ENCODE data around the gene NTHL1.

Gene NTHL1

DNA sequence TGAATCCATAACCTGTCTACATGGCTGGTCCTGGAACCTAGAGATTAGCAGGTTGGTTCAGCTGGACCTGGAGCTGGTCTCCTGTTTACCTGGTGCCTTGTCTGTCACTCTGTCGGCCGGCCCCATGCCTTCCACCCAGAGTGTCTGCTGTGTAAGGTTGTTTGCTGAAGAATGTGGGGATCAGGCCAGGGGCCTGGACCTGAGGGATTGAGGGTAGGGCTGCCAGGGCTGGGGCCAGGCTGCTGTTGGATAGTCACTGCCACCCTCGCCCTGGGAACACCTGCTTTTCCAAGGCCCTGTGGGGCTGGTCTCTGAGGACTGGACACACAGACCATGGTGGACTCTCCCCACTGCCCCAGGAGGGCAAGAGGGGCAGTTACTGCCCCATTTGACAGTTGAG lies 19.5 kb downstream of the NTHL1 start:
- Histone ChIP-seq H3K9me3 (ENCODE audit: control insufficient read depth, insufficient read depth, low read length) (no peaks in the 10 kb centered on the region), H3K4me1 (ENCODE audit: control insufficient read depth, insufficient read depth, low read length) (peaks cover 4% of the 10 kb centered on the region), H3K9ac (ENCODE audit: low read depth, low read length) (no peak overlapping the region), H3K4me3 (ENCODE audit: low read depth, low read length) (no peak overlapping the region), H3K27me3 (ENCODE audit: control insufficient read depth, insufficient read depth, low read length) (peaks cover 13% of the 10 kb centered on the region), H3K36me3 (ENCODE audit: control insufficient read depth, insufficient read depth, low read length) (peaks cover 3% of the 10 kb centered on the region)

DNA sequence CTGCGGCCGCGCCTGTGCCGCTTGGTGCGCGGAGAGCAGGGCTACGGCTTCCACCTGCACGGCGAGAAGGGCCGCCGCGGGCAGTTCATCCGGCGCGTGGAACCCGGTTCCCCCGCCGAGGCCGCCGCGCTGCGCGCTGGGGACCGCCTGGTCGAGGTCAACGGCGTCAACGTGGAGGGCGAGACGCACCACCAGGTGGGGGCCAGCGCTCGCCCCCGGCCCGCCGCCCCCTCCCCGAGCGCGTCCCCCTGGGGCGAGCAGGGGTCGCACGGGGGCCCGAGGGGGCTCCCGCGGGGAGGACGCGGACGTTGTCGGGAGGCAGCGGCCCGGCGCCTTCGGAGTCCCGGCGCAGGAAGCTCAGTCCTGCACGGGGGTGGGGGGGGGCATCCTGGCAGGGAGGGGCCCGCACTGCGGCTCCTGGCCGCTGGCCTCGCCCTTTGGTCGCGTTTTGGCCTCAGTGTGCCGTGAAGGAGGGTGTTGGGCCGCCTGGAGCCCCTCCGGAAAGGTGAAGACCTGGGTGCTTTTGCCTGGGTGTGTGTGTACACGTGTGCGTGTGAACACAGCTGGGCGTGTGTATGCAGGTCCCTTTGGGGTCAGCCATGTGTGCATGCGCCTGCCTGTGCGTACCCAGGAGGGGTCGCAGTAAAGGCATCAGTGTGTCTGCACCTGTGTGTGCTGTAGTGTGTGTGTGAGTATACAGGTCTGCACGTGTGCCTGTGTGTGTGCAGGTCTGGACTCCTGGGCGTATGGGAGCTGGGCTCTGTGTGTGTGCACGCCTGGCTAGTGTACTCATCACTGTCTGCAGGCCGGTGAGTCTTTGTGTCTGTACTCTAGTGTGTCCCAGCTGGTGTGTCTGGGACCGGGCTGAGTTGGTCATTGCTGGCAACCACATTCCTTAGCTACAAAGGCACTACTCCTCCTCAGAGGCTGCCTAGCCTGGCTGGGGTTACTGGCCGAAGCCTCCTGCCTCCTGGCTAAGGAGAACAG lies 20.3 kb downstream of the NTHL1 start:
- peak overlapping the region; percentile 32 for H3K4me3 ChIP-seq (ENCODE audit: low read depth, low read length)
- H3K27me3 ChIP-seq (ENCODE audit: control insufficient read depth, insufficient read depth, low read length) = peaks cover 13% of the 10 kb centered on the region
- no peak overlapping the region for H3K9ac ChIP-seq (ENCODE audit: low read depth, low read length)
- peaks cover 4% of the 10 kb centered on the region for H3K4me1 ChIP-seq (ENCODE audit: control insufficient read depth, insufficient read depth, low read length)
- no peaks in the 10 kb centered on the region for H3K9me3 ChIP-seq (ENCODE audit: control insufficient read depth, insufficient read depth, low read length)
- peaks cover 3% of the 10 kb centered on the region for H3K36me3 ChIP-seq (ENCODE audit: control insufficient read depth, insufficient read depth, low read length)

DNA sequence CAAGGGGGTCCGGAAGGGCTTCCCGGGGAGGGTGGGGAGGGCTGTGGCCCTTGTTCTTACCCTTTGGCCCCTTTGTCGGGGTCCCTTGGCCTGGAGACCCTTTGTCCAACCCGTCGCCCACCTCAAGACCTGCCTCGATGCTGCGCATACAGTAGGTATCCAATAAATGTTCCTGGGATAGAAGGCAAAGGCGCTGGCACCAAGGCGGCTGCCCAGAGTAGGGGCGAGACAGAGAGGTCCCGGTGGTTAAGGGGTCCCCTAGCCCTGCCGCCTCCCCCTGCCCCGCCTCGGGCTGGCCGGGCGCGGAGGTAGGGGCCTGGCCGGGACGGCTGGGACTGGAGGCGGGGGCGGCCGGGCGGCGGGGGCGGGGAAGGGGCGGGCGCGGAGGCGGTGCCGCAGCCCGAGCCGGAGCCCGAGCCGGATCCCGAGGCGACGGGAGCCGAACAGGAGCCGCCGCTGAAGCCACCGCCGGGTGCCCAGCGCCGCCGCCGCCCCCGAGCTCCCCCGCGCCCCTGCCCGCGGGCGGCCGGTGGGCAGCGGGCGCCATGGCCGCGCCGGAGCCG lies 21.1 kb downstream of the NTHL1 start, which contains the start of gene NHERF2:
NHERF2 (plus strand) TSS at position 442 of the 563 bp plus-strand sequence; CDS start at position 546, 104 bp downstream.
- Histone ChIP-seq H3K4me3 (ENCODE audit: low read depth, low read length) (peak within 1 kb of the TSS; percentile 32), H3K9me3 (ENCODE audit: control insufficient read depth, insufficient read depth, low read length) (no peaks in the 10 kb centered on the region), H3K27me3 (ENCODE audit: control insufficient read depth, insufficient read depth, low read length) (peaks cover 16% of the 10 kb centered on the region), H3K9ac (ENCODE audit: low read depth, low read length) (no peak within 1 kb of the TSS), H3K36me3 (ENCODE audit: control insufficient read depth, insufficient read depth, low read length) (peaks cover 3% of the 10 kb centered on the region), H3K4me1 (ENCODE audit: control insufficient read depth, insufficient read depth, low read length) (peaks cover 4% of the 10 kb centered on the region)

DNA sequence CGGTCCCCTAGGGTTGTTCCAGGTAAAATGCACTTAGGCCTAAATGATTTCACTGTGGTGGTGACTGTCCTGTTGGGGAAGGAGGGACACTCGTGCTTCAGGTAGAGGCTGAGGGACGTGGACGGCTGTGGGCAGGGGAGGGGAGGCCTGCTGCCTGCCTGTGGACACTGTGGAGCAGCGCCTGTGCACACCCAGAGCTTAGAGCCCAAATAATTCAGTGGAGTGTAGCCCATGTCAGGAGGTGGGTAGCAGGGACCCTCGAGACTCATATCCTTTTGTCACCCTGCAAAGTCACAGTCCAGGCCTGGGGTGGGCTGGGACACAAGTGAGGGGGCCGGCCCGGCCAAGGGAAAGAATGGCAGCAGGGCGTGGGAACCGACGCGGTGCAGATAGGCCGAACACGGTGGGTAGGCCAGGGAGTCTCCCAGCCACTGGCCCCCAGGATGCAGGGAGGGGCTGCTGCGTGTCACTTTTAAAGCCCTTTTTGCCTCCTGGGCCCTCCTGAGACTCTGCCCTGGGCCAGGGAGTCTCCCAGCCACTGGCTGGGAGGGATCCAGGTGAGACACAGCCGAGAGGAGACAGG lies 21.7 kb downstream of the NTHL1 start:
- no peak overlapping the region for H3K9ac ChIP-seq (ENCODE audit: low read depth, low read length)
- no peaks in the 10 kb centered on the region for H3K9me3 ChIP-seq (ENCODE audit: control insufficient read depth, insufficient read depth, low read length)
- H3K4me1 ChIP-seq (ENCODE audit: control insufficient read depth, insufficient read depth, low read length) = peaks cover 4% of the 10 kb centered on the region
- peaks cover 21% of the 10 kb centered on the region for H3K27me3 ChIP-seq (ENCODE audit: control insufficient read depth, insufficient read depth, low read length)
- peaks cover 3% of the 10 kb centered on the region for H3K36me3 ChIP-seq (ENCODE audit: control insufficient read depth, insufficient read depth, low read length)
- H3K4me3 ChIP-seq (ENCODE audit: low read depth, low read length) = peak overlapping the region; percentile 30

DNA sequence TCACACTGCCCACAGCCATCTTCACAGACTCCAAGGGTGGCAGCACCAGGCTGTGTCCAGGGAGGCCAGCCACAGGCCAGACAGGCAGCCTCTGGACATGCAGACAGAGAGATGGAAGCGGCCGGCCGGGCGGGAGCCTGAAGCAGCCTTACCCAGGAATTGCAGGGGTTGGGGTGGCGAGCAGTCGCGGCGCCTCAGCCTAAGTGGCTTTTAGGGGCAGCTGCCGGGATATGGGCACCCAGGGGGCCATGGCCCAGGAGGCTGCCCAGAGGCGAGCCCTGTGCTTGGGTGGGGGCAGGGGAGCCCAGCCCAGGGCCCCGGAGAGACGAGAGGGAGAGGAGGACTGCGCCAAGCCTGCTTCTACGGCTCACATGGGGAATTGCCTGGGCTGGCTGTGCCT lies 22.4 kb downstream of the NTHL1 start:
- no peaks in the 10 kb centered on the region for H3K9me3 ChIP-seq (ENCODE audit: control insufficient read depth, insufficient read depth, low read length)
- peaks cover 3% of the 10 kb centered on the region for H3K36me3 ChIP-seq (ENCODE audit: control insufficient read depth, insufficient read depth, low read length)
- peaks cover 4% of the 10 kb centered on the region for H3K4me1 ChIP-seq (ENCODE audit: control insufficient read depth, insufficient read depth, low read length)
- H3K27me3 ChIP-seq (ENCODE audit: control insufficient read depth, insufficient read depth, low read length) = peaks cover 28% of the 10 kb centered on the region
- no peak overlapping the region for H3K9ac ChIP-seq (ENCODE audit: low read depth, low read length)
- no peak overlapping the region for H3K4me3 ChIP-seq (ENCODE audit: low read depth, low read length)

DNA sequence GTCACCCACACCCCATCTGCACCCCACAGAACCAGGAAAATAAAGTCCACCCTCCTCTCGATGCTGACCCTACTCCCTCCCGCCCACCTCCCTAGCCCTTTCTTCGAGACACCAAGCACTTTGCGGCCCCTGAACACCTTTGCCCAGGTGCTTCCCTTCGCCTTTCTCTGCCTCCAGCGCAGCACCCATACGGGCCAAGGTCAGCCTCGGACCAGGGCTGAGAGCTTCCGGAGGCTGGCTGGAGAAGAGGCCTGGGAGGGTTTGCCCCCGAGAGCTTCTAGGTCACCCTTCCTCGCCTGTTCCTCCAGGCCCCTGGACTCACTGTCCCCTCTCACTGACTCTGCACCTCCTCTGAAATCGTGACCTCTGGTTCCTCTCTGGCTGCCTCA lies 23.6 kb downstream of the NTHL1 start:
- Histone ChIP-seq H3K4me3 (ENCODE audit: low read depth, low read length) (peak overlapping the region; percentile 69), H3K9me3 (ENCODE audit: control insufficient read depth, insufficient read depth, low read length) (no peaks in the 10 kb centered on the region), H3K36me3 (ENCODE audit: control insufficient read depth, insufficient read depth, low read length) (no peaks in the 10 kb centered on the region), H3K27me3 (ENCODE audit: control insufficient read depth, insufficient read depth, low read length) (peaks cover 40% of the 10 kb centered on the region), H3K9ac (ENCODE audit: low read depth, low read length) (no peak overlapping the region), H3K4me1 (ENCODE audit: control insufficient read depth, insufficient read depth, low read length) (peaks cover 4% of the 10 kb centered on the region)

DNA sequence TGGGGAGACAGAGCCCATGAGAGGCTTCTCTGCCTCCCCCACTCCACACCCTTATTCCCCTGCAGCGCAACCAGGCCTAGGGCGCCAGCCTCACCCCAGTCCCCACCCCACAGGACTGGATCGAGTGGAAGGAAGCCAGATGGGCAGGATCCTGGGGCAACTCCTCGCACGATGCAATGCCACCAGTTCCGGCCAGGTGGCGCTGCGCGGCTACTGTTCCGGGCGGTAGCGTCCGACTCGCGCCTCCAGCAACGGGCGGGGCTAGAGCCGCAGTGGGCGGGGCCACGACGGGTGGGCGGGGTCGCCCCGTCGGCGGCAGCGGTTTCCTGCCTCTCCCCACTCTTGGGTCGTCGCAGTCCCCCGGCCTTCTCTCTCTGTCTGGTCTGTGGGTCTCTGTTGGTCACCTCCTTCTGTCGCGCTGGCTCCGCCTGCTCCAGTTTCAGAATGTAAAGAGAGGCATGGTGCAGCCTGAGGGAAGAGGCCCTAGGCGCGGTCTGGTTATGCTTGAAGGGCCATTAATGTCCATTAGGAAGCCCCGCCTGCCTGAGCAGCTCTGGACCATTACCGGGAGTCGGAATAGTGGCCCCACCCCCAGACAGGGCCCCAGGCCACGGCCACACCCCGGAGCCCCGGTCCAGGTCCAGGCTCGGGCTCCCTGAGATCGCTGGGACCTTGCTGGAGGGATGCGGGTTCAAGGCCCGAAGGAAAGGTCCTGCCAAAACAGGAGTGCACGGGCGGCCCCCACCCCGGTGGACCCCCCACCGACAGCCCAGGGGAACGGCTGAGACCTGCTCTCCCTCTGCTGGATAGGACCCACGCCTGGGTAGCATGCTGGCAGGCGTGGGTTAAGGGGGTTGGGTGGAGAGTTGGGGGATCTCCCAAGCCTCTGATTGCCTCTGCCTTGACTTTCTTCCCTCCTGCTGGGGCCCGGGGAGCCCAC lies 24.3 kb downstream of the NTHL1 start:
- H3K4me1 ChIP-seq (ENCODE audit: control insufficient read depth, insufficient read depth, low read length) = peaks cover 4% of the 10 kb centered on the region
- H3K27me3 ChIP-seq (ENCODE audit: control insufficient read depth, insufficient read depth, low read length) = peaks cover 43% of the 10 kb centered on the region
- no peaks in the 10 kb centered on the region for H3K36me3 ChIP-seq (ENCODE audit: control insufficient read depth, insufficient read depth, low read length)
- peak overlapping the region; percentile 69 for H3K4me3 ChIP-seq (ENCODE audit: low read depth, low read length)
- no peaks in the 10 kb centered on the region for H3K9me3 ChIP-seq (ENCODE audit: control insufficient read depth, insufficient read depth, low read length)
- H3K9ac ChIP-seq (ENCODE audit: low read depth, low read length) = peak overlapping the region; percentile 47

DNA sequence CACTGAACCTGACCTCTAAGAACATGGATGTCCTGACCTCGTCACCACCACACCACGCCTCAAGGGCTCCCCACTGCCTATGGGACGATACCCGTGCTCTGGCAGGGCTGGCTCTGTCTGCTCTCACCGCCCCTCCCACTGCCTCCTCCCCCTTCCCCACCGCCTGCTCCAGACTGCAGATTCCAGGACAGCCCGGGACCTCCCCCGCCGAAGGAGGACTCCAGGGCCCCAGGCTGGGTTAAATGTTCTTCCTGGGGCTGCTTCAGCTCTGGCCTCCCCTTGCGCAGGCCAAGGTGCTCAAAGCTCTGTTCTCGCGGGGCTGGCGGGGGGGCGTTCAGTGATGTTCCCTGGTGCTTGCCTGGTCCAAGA lies 24.9 kb downstream of the NTHL1 start:
- Histone ChIP-seq H3K4me3 (ENCODE audit: low read depth, low read length) (peak overlapping the region; percentile 69), H3K9me3 (ENCODE audit: control insufficient read depth, insufficient read depth, low read length) (no peaks in the 10 kb centered on the region), H3K9ac (ENCODE audit: low read depth, low read length) (peak overlapping the region; percentile 47), H3K27me3 (ENCODE audit: control insufficient read depth, insufficient read depth, low read length) (peaks cover 47% of the 10 kb centered on the region), H3K4me1 (ENCODE audit: control insufficient read depth, insufficient read depth, low read length) (peaks cover 2% of the 10 kb centered on the region), H3K36me3 (ENCODE audit: control insufficient read depth, insufficient read depth, low read length) (no peaks in the 10 kb centered on the region)

DNA sequence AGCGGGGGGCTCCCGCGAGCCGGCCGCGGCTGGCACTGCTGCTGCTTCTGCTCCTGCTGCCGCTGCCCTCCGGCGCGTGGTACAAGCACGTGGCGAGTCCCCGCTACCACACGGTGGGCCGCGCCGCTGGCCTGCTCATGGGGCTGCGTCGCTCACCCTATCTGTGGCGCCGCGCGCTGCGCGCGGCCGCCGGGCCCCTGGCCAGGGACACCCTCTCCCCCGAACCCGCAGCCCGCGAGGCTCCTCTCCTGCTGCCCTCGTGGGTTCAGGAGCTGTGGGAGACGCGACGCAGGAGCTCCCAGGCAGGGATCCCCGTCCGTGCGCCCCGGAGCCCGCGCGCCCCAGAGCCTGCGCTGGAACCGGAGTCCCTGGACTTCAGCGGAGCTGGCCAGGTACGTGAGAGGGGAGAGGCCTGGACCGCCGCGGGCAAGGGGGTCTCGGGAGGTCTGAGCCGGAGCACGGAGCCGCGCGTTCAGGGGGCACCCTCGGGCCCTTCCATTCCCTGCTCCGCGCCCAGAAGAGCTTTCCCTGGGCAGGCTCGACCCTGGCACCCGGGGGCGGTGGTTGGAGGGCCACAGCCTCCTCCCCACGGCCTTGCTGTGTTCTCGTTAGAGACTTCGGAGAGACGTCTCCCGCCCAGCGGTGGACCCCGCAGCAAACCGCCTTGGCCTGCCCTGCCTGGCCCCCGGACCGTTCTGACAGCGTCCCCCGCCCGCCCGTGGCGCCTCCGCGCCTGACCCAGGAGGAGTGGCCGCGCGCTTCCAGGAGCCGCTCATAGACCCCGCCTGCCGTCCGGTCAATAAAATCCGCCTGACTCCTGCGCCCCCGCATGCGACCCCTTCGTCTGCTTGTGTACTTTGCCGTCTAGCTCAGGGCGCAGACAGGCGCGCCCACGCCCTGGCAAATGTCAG lies 27.5 kb downstream of the NTHL1 start:
- peaks cover 34% of the 10 kb centered on the region for H3K27me3 ChIP-seq (ENCODE audit: control insufficient read depth, insufficient read depth, low read length)
- H3K9ac ChIP-seq (ENCODE audit: low read depth, low read length) = no peak overlapping the region
- H3K36me3 ChIP-seq (ENCODE audit: control insufficient read depth, insufficient read depth, low read length) = no peaks in the 10 kb centered on the region
- H3K9me3 ChIP-seq (ENCODE audit: control insufficient read depth, insufficient read depth, low read length) = no peaks in the 10 kb centered on the region
- peak overlapping the region; percentile 59 for H3K4me3 ChIP-seq (ENCODE audit: low read depth, low read length)
- no peaks in the 10 kb centered on the region for H3K4me1 ChIP-seq (ENCODE audit: control insufficient read depth, insufficient read depth, low read length)

DNA sequence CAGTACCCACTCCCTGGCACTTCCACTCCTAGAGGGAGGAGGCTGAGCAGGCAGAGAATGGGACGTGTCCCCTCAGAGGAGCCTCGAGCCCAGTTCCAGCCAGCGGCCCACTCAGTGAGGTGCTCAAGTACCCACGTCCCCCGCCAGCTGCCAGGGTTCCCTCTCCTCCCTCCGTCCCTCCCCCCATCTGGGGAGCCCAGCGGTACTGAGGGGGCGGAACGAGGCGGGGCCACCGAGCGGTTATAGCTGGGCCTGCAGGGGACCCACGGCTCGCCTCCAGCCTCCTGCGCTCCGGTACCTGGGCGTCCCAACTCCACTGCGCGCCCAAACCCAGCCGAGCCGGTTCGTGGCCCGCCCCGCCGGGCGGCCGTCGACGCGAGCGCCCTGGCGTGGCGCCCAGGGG lies 28.1 kb downstream of the NTHL1 start, which contains the start of gene NPW:
NPW (plus strand) TSS at position 268 of the 403 bp plus-strand sequence.
- Histone ChIP-seq H3K9me3 (ENCODE audit: control insufficient read depth, insufficient read depth, low read length) (no peaks in the 10 kb centered on the region), H3K9ac (ENCODE audit: low read depth, low read length) (no peak within 1 kb of the TSS), H3K4me3 (ENCODE audit: low read depth, low read length) (peak within 1 kb of the TSS; percentile 59), H3K27me3 (ENCODE audit: control insufficient read depth, insufficient read depth, low read length) (peaks cover 34% of the 10 kb centered on the region), H3K36me3 (ENCODE audit: control insufficient read depth, insufficient read depth, low read length) (no peaks in the 10 kb centered on the region), H3K4me1 (ENCODE audit: control insufficient read depth, insufficient read depth, low read length) (no peaks in the 10 kb centered on the region)

Data from iPS-15b (cell line).